ENCODE results near the gene ACSS3. TPM values are rescaled to one million over a fixed set of nuclear protein-coding genes. Genes with fewer than 3 reads are reported as not detected.

ACSS3 gene
- 0.34 and 6.4 TPM in 2 replicates for total RNA-seq

DNA sequence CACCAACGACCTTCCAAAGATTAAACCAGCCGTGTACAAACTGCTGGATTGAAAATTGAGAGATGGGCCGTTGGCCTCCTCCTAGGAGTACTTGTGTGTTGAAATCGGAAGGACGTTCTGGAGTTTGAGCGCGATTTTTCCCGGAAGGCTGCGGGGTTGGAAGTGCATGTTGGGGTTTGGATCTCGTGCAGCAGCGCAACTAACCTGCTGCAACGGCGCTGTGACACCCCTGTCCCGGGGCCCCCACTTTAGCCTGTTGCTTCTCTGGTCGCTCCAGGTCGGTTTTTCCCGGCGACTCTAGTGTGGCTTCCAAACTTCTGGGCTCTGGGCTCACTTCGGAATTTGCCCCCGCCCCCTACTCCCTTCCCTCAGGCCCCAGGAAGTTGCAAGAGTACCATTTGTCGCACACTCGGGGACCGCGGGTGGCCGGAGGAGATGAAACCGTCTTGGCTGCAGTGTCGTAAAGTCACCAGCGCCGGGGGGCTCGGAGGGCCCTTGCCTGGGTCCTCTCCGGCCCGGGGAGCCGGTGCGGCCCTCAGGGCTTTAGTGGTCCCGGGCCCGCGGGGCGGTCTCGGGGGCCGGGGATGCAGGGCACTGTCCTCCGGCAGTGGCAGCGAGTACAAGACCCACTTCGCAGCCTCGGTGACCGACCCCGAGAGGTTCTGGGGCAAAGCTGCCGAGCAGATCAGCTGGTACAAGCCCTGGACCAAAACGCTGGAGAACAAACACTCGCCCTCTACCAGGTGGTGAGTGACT lies at the start of gene ACSS3:
ACSS3 (plus strand) TSS at position 394 of the 756 bp plus-strand sequence; CDS start at position 436, 42 bp downstream.

Other genes with a start within 250 kb of the ACSS3 start
- 0.08 TPM in 1 of 2 replicates, not detected in the other for gene LIN7A, start 140.1 kb upstream of the ACSS3 start, total RNA-seq

Measured in hair follicular keratinocyte (primary cell).